Muscle layer of colon (tissue), 2 donors: ENCODE results near the gene L3HYPDH.
"Not testable (repeated sequence)": the region's sequence is repeated elsewhere in the genome, so short reads cannot be mapped to it uniquely, and the experiment has no call there.

Experiments used
- H3K27ac ChIP-seq: one replicate; pipeline ENCODE4 v1.7.0; 2013; ENCODE audit warnings: low read depth, mild to moderate bottlenecking, low read length, moderate library complexity
- H3K27me3 ChIP-seq, 2 donors: one replicate each; pipeline ENCODE4 v1.7.0; 2013; ENCODE audit warnings: low read length in 2 of 2, mild to moderate bottlenecking in 2 of 2; ENCODE audit not compliant: insufficient read depth in 2 of 2, control insufficient read depth in 1 of 2
- H3K36me3 ChIP-seq: one replicate; pipeline ENCODE4 v1.7.0; 2013; ENCODE audit warnings: mild to moderate bottlenecking, low read length; ENCODE audit not compliant: insufficient read depth
- H3K4me1 ChIP-seq: one replicate; pipeline ENCODE4 v1.7.0; 2013; ENCODE audit warnings: mild to moderate bottlenecking, low read length; ENCODE audit not compliant: insufficient read depth
- H3K4me3 ChIP-seq, 2 donors: one replicate each; pipeline ENCODE4 v1.7.0; 2013; ENCODE audit warnings: low read length in 2 of 2, low read depth in 1 of 2, mild to moderate bottlenecking in 1 of 2, moderate library complexity in 1 of 2
- H3K9ac ChIP-seq: one replicate; pipeline ENCODE4 v1.7.0; 2013; ENCODE audit warnings: low read length
- H3K9me3 ChIP-seq: one replicate; pipeline ENCODE4 v1.7.0; 2013; ENCODE audit warnings: mild to moderate bottlenecking, low read length
- donor health status: abdominal sarcoma.
- donor health status: Adenocarcinoma of cecum.

The L3HYPDH gene

GRCh38 chr14:59450716-59451115, 33.5 kb downstream of the L3HYPDH start:
- Histone ChIP-seq H3K27me3 (no peaks in the 10 kb centered on the region), H3K4me3 (no peak overlapping the region), H3K27ac (no peak overlapping the region), H3K36me3 (no peaks in the 10 kb centered on the region), H3K4me1 (no peaks in the 10 kb centered on the region), H3K9ac (no peak overlapping the region), H3K9me3 (no peaks in the 10 kb centered on the region)

GRCh38 chr14:59448673-59449072, 35.5 kb downstream of the L3HYPDH start:
- H3K9me3 ChIP-seq, H3K36me3 ChIP-seq, H3K4me1 ChIP-seq, H3K27ac ChIP-seq, H3K9ac ChIP-seq, H3K27me3 ChIP-seq, H3K4me3 ChIP-seq: not testable (repeated sequence)

- Histone ChIP-seq H3K27me3 (no peaks in the 10 kb centered on the region), H3K4me3 (no peak overlapping the region), H3K9me3 (no peaks in the 10 kb centered on the region), H3K36me3 (no peaks in the 10 kb centered on the region), H3K27ac (no peak overlapping the region), H3K4me1 (peaks cover 3% of the 10 kb centered on the region), H3K9ac (no peak overlapping the region)
Observed at GRCh38 chr14:59439256-59439965, 44.8 kb downstream of the L3HYPDH start.

- H3K9me3 ChIP-seq = no peaks in the 10 kb centered on the region
- H3K27ac ChIP-seq = no peak overlapping the region
- H3K4me1 ChIP-seq = peaks cover 3% of the 10 kb centered on the region
- no peak overlapping the region for H3K9ac ChIP-seq
- no peaks in the 10 kb centered on the region for H3K27me3 ChIP-seq
- H3K4me3 ChIP-seq = no peak overlapping the region
- no peaks in the 10 kb centered on the region for H3K36me3 ChIP-seq
Observed at GRCh38 chr14:59438195-59438647, 46.0 kb downstream of the L3HYPDH start.

- H3K9ac ChIP-seq = no peak overlapping the region
- no peaks in the 10 kb centered on the region for H3K27me3 ChIP-seq
- no peaks in the 10 kb centered on the region for H3K36me3 ChIP-seq
- H3K4me1 ChIP-seq = peaks cover 3% of the 10 kb centered on the region
- no peaks in the 10 kb centered on the region for H3K9me3 ChIP-seq
- no peak overlapping the region for H3K27ac ChIP-seq
- H3K4me3 ChIP-seq = no peak overlapping the region
Observed at GRCh38 chr14:59435987-59436386, 48.2 kb downstream of the L3HYPDH start.

GRCh38 chr14:59435101-59435500, 49.1 kb downstream of the L3HYPDH start:
- no peak overlapping the region for H3K4me3 ChIP-seq
- H3K9me3 ChIP-seq = no peaks in the 10 kb centered on the region
- no peaks in the 10 kb centered on the region for H3K36me3 ChIP-seq
- H3K27ac ChIP-seq = no peak overlapping the region
- peaks cover 5% of the 10 kb centered on the region for H3K4me1 ChIP-seq
- no peaks in the 10 kb centered on the region for H3K27me3 ChIP-seq
- H3K9ac ChIP-seq = no peak overlapping the region

GRCh38 chr14:59429790-59430189, 54.4 kb downstream of the L3HYPDH start:
- H3K27me3 ChIP-seq = no peaks in the 10 kb centered on the region
- no peaks in the 10 kb centered on the region for H3K36me3 ChIP-seq
- H3K9me3 ChIP-seq = no peaks in the 10 kb centered on the region
- H3K4me1 ChIP-seq = peaks cover 29% of the 10 kb centered on the region
- no peak overlapping the region for H3K9ac ChIP-seq
- no peak overlapping the region for H3K27ac ChIP-seq
- no peak overlapping the region for H3K4me3 ChIP-seq

- H3K4me1 ChIP-seq = peaks cover 29% of the 10 kb centered on the region
- no peak overlapping the region for H3K9ac ChIP-seq
- H3K9me3 ChIP-seq = no peaks in the 10 kb centered on the region
- H3K4me3 ChIP-seq = no peak overlapping the region
- H3K27me3 ChIP-seq = no peaks in the 10 kb centered on the region
- no peaks in the 10 kb centered on the region for H3K36me3 ChIP-seq
- peak overlapping the region; percentile 72 for H3K27ac ChIP-seq
Observed at GRCh38 chr14:59428581-59429012, 55.6 kb downstream of the L3HYPDH start.

GRCh38 chr14:59427653-59428580, 56.3 kb downstream of the L3HYPDH start:
- no peak overlapping the region for H3K9ac ChIP-seq
- no peaks in the 10 kb centered on the region for H3K27me3 ChIP-seq
- H3K4me1 ChIP-seq = peaks cover 29% of the 10 kb centered on the region
- no peaks in the 10 kb centered on the region for H3K36me3 ChIP-seq
- H3K4me3 ChIP-seq = no peak overlapping the region
- no peaks in the 10 kb centered on the region for H3K9me3 ChIP-seq
- peak overlapping the region; percentile 72 for H3K27ac ChIP-seq

GRCh38 chr14:59425322-59425935, 58.8 kb downstream of the L3HYPDH start:
- no peaks in the 10 kb centered on the region for H3K9me3 ChIP-seq
- H3K4me1 ChIP-seq = peaks cover 29% of the 10 kb centered on the region
- H3K36me3 ChIP-seq = no peaks in the 10 kb centered on the region
- no peaks in the 10 kb centered on the region for H3K27me3 ChIP-seq
- H3K4me3 ChIP-seq = no peak overlapping the region
- H3K27ac ChIP-seq = no peak overlapping the region
- no peak overlapping the region for H3K9ac ChIP-seq

GRCh38 chr14:59424341-59425071, 59.7 kb downstream of the L3HYPDH start:
- no peaks in the 10 kb centered on the region for H3K27me3 ChIP-seq
- H3K27ac ChIP-seq = no peak overlapping the region
- H3K4me3 ChIP-seq = no peak overlapping the region
- no peaks in the 10 kb centered on the region for H3K36me3 ChIP-seq
- H3K9me3 ChIP-seq = no peaks in the 10 kb centered on the region
- peaks cover 27% of the 10 kb centered on the region for H3K4me1 ChIP-seq
- H3K9ac ChIP-seq = no peak overlapping the region
